Stomach smooth muscle (tissue), 2 donors: ENCODE measurements around the gene CDIP1.

Source experiments
- H3K27ac ChIP-seq: one replicate; pipeline ENCODE4 v1.7.0; 2013; ENCODE audit warnings: mild to moderate bottlenecking, low read length, inconsistent platforms
- H3K27me3 ChIP-seq, 2 donors: one replicate each; pipeline ENCODE4 v1.7.0; 2013; ENCODE audit warnings: low read length in 2 of 2; ENCODE audit not compliant: insufficient read depth in 2 of 2, control insufficient read depth in 1 of 2
- H3K36me3 ChIP-seq, 2 donors: one replicate each; pipeline ENCODE4 v1.7.0; 2013; ENCODE audit warnings: low read length in 2 of 2; ENCODE audit not compliant: control insufficient read depth in 2 of 2, insufficient read depth in 2 of 2
- H3K4me1 ChIP-seq: one replicate; pipeline ENCODE4 v1.7.0; 2013; ENCODE audit warnings: low read length; ENCODE audit not compliant: control insufficient read depth, insufficient read depth
- H3K4me3 ChIP-seq, 2 donors: one replicate each; pipeline ENCODE4 v1.7.0; 2013; ENCODE audit warnings: low read length in 2 of 2
- H3K9ac ChIP-seq, 2 donors: one replicate each; pipeline ENCODE4 v1.7.0; 2013; ENCODE audit warnings: low read length in 2 of 2, mild to moderate bottlenecking in 1 of 2
- H3K9me3 ChIP-seq, 2 donors: one replicate each; pipeline ENCODE4 v1.7.0; 2013; ENCODE audit warnings: low read length in 2 of 2; ENCODE audit not compliant: control insufficient read depth in 2 of 2
- donor health status: healthy.
- donor health status: Pancreatic carcinoma.

The CDIP1 gene

GRCh38 chr16:4525634-4526277 lies 12.8 kb downstream of the CDIP1 start:
- Histone ChIP-seq H3K4me3 (no peak overlapping the region), H3K9me3 (no peaks in the 10 kb centered on the region), H3K9ac (no peak overlapping the region), H3K4me1 (peaks cover 33% of the 10 kb centered on the region), H3K27me3 (no peaks in the 10 kb centered on the region), H3K27ac (no peak overlapping the region), H3K36me3 (peaks cover 0 to 3% of the 10 kb centered on the region in 2 donors)

GRCh38 chr16:4525069-4525468 lies 13.5 kb downstream of the CDIP1 start:
- H3K9ac ChIP-seq = no peak overlapping the region

GRCh38 chr16:4524571-4524970 lies 14.0 kb downstream of the CDIP1 start:
- Histone ChIP-seq H3K27me3 (no peaks in the 10 kb centered on the region), H3K36me3 (peaks cover 0 to 3% of the 10 kb centered on the region in 2 donors), H3K9me3 (no peaks in the 10 kb centered on the region), H3K4me3 (no peak overlapping the region), H3K4me1 (peaks cover 30% of the 10 kb centered on the region), H3K27ac (no peak overlapping the region), H3K9ac (no peak overlapping the region)

More at GRCh38 chr16:4525069-4525468, 13.5 kb downstream of the CDIP1 start:
- Histone ChIP-seq H3K4me3 (no peak overlapping the region), H3K9me3 (no peaks in the 10 kb centered on the region), H3K27me3 (no peaks in the 10 kb centered on the region), H3K27ac (no peak overlapping the region), H3K4me1 (peaks cover 33% of the 10 kb centered on the region), H3K36me3 (peaks cover 0 to 3% of the 10 kb centered on the region in 2 donors)

GRCh38 chr16:4523686-4524085 lies 14.9 kb downstream of the CDIP1 start:
- H3K9ac ChIP-seq = no peak overlapping the region

GRCh38 chr16:4522051-4522581 lies 16.5 kb downstream of the CDIP1 start:
- no peaks in the 10 kb centered on the region for H3K27me3 ChIP-seq
- no peak overlapping the region for H3K9ac ChIP-seq
- H3K4me1 ChIP-seq = peaks cover 24% of the 10 kb centered on the region
- no peak overlapping the region for H3K4me3 ChIP-seq
- peaks cover 0 to 3% of the 10 kb centered on the region in 2 donors for H3K36me3 ChIP-seq
- H3K27ac ChIP-seq = no peak overlapping the region
- no peaks in the 10 kb centered on the region for H3K9me3 ChIP-seq

More at GRCh38 chr16:4523686-4524085, 14.9 kb downstream of the CDIP1 start:
- Histone ChIP-seq H3K4me3 (no peak overlapping the region), H3K27me3 (no peaks in the 10 kb centered on the region), H3K27ac (no peak overlapping the region), H3K36me3 (peaks cover 0 to 3% of the 10 kb centered on the region in 2 donors), H3K9me3 (no peaks in the 10 kb centered on the region), H3K4me1 (peaks cover 24% of the 10 kb centered on the region)

- Histone ChIP-seq H3K9me3 (no peaks in the 10 kb centered on the region), H3K4me1 (peaks cover 26% of the 10 kb centered on the region), H3K36me3 (peaks cover 0 to 3% of the 10 kb centered on the region in 2 donors), H3K9ac (no peak overlapping the region), H3K27me3 (no peaks in the 10 kb centered on the region), H3K27ac (no peak overlapping the region), H3K4me3 (no peak overlapping the region)
Observed at GRCh38 chr16:4520913-4521312, 17.7 kb downstream of the CDIP1 start.

GRCh38 chr16:4519274-4520058 lies 19.1 kb downstream of the CDIP1 start:
- Histone ChIP-seq H3K27ac (no peak overlapping the region), H3K9me3 (no peaks in the 10 kb centered on the region), H3K4me3 (no peak overlapping the region), H3K27me3 (no peaks in the 10 kb centered on the region), H3K36me3 (peaks cover 0 to 3% of the 10 kb centered on the region in 2 donors), H3K4me1 (peaks cover 29% of the 10 kb centered on the region), H3K9ac (no peak overlapping the region)

GRCh38 chr16:4517812-4518680 lies 20.5 kb downstream of the CDIP1 start:
- Histone ChIP-seq H3K36me3 (peaks cover 0 to 4% of the 10 kb centered on the region in 2 donors), H3K4me3 (no peak overlapping the region), H3K27me3 (no peaks in the 10 kb centered on the region), H3K4me1 (peaks cover 35% of the 10 kb centered on the region), H3K9me3 (no peaks in the 10 kb centered on the region), H3K27ac (no peak overlapping the region), H3K9ac (no peak overlapping the region)

- peaks cover 12 to 17% of the 10 kb centered on the region in 2 donors for H3K36me3 ChIP-seq
- H3K9me3 ChIP-seq = no peaks in the 10 kb centered on the region
- H3K27ac ChIP-seq = no peak overlapping the region
- peaks cover 32% of the 10 kb centered on the region for H3K4me1 ChIP-seq
- no peak overlapping the region for H3K9ac ChIP-seq
- no peaks in the 10 kb centered on the region for H3K27me3 ChIP-seq
- H3K4me3 ChIP-seq = no peak overlapping the region
Observed at GRCh38 chr16:4515611-4516233, 22.9 kb downstream of the CDIP1 start.

- Histone ChIP-seq H3K9ac (peak overlapping the region in 1 of 2 donors; percentile 44), H3K4me1 (peaks cover 33% of the 10 kb centered on the region), H3K9me3 (no peaks in the 10 kb centered on the region), H3K4me3 (peak overlapping the region in 1 of 2 donors; percentile 29), H3K27ac (peak overlapping the region; percentile 41), H3K36me3 (peaks cover 18 to 19% of the 10 kb centered on the region in 2 donors), H3K27me3 (no peaks in the 10 kb centered on the region)
Observed at GRCh38 chr16:4514606-4515005, 24.0 kb downstream of the CDIP1 start.
